Ovary (tissue), 9 donors: ENCODE results near the gene GRAMD1B. TPM values are rescaled to one million over a fixed set of nuclear protein-coding genes. Genes with fewer than 3 reads are reported as not detected.

Source experiments
- DNase-seq, 5 donors: peaks; one replicate each; pipeline ENCODE4 v3.0.0-alpha.2; 2019 to 2020
- H3K27ac ChIP-seq, 2 donors: fragments of 200-600 bp; one replicate each; pipeline versions ENCODE4 v1.5.1 to v1.8.0; 2019 to 2022
- H3K27me3 ChIP-seq: fragments of 200-600 bp; one replicate; pipeline ENCODE4 v1.8.0; 2022
- H3K36me3 ChIP-seq: fragments of 200-600 bp; sonication (generic); one replicate; pipeline ENCODE4 v1.5.1; 2019
- H3K4me1 ChIP-seq: one replicate; pipeline ENCODE4 v1.8.1; 2013; ENCODE audit warnings: mild to moderate bottlenecking, moderate library complexity; ENCODE audit not compliant: insufficient read depth
- H3K4me3 ChIP-seq: fragments of 200-600 bp; sonication (generic); one replicate; pipeline ENCODE4 v1.5.1; 2017
- H3K9me3 ChIP-seq, 2 donors: fragments of 200-600 bp in 1 of 2; sonication (generic) in 1 of 2; one replicate each; pipeline versions ENCODE4 v1.5.1 to v1.8.1; 2013 to 2019; ENCODE audit warnings: mild to moderate bottlenecking in 1 of 2, moderate library complexity in 1 of 2
- CTCF ChIP-seq, 3 donors: fragments of 450-650 bp in 2 of 3; fragments of 200-600 bp in 1 of 3; IDR thresholded peaks; one replicate each; pipeline versions ENCODE4 v1.5.1 to v1.8.0; 2016 to 2022; ENCODE audit warnings: antibody characterized with exemption in 3 of 3, mild to moderate bottlenecking in 1 of 3
- EP300 ChIP-seq: sonication (generic); formaldehyde crosslinking; IDR thresholded peaks from one replicate; pipeline ENCODE4 v1.6.1; 2017; ENCODE audit warnings: antibody characterized with exemption
- POLR2A ChIP-seq: fragments of 450-650 bp; IDR thresholded peaks from one replicate; pipeline ENCODE4 v1.6.1; 2017; ENCODE audit warnings: antibody characterized with exemption, mild to moderate bottlenecking, moderate library complexity
- WGBS, 3 donors: extraction: QIAGEN DNeasy Blood & Tissue Kit in 1 of 3; methylation state at CpG; one replicate each; pipeline versions ENCODE4 v1.1.5 to v1.1.7; 2013 to 2017; 5-methylcytosine and 5-hydroxymethylcytosine counted together
- intact Hi-C, 4 donors: fragments of 100-400 bp; cut with DNase I; formaldehyde crosslinking; loops; one replicate each; pipeline versions ENCODE4 v1.11.0 to v1.15.1; 2022 to 2023
- polyA plus RNA-seq, 2 donors: library from polyadenylated mRNA; stranded (reverse); fragments of 200-250 nt in 1 of 2; fragments of 350-450 nt in 1 of 2; fragmentation: Illumina TruSeq in 1 of 2; extraction: RNeasy Lipid Tissue Mini Kit (QIAGEN cat#74804) in 1 of 2; gene quantifications; one replicate each; pipeline ENCODE4 v1.2.3, GENCODE V29; 2013 to 2014
- total RNA-seq, 7 donors: library from RNA; depleted of rRNA in 2 of 7; stranded (reverse); fragments of >200 nt in 2 of 7; fragmentation: NEBNext Ultra II Directional in 3 of 7; extraction: Animal tissue kit (Norgen Biotek cat#: 25700) in 3 of 7; gene quantifications; one replicate each; pipeline versions ENCODE4 v1.1.0 to v1.2.4, GENCODE V29; 2016 to 2023
- donor health status: DM: no; HTN: no; CAD: no; lungs with moderate emphysema.
- donor health status: DM: no; HTN: no; CAD: no.
- donor health status: Bipolar disorder and iron deficiency.
- donor health status: DM: yes; HTN: yes; CAD: no.
- donor health status: DM: no; HTN: no; CAD: no.
- donor health status: DM: yes; HTN: yes; CAD: no.

GRAMD1B gene
- total and polyA plus RNA-seq, 9 donors, result 10.8 to 185 (median 25.4) TPM

- WGBS, 3 donors, result 96 to 98% (median 97%) methylated on average over 2 of the region's 2 CpGs
- intact Hi-C loops, result no loop called here
- DNase-seq, result no peak
- Histone ChIP-seq H3K27ac (no peak overlapping the region), H3K9me3 (no peaks in the 10 kb centered on the region), H3K4me1 (peaks cover 3% of the 10 kb centered on the region), H3K4me3 (no peak overlapping the region), H3K27me3 (no peaks in the 10 kb centered on the region), H3K36me3 (no peaks in the 10 kb centered on the region)
- TF ChIP-seq POLR2A (no peak), EP300 (no peak), CTCF (IDR thresholded peaks at IDR 0.05) (no peak)
These were observed 220.8 kb downstream of the GRAMD1B start for GRCh38 chr11:123650901-123651300.

- intact Hi-C loops, result no loop called here
These were observed 222.5 kb downstream of the GRAMD1B start for GRCh38 chr11:123652599-123652998.

GRCh38 chr11:123653483-123653826 is 223.4 kb downstream of the GRAMD1B start:
- H3K4me3 ChIP-seq, result peak overlapping the region; percentile 41
- H3K27ac ChIP-seq, result no peak overlapping the region
- DNase-seq, result no peak
- H3K4me1 ChIP-seq, result peaks cover 3% of the 10 kb centered on the region
- TF ChIP-seq POLR2A (no peak), CTCF (IDR thresholded peaks at IDR 0.05) (no peak), EP300 (no peak)
- H3K36me3 ChIP-seq, result no peaks in the 10 kb centered on the region
- intact Hi-C loops, result no loop called here
- WGBS, 3 donors, result 8 to 10% (median 9%) methylated on average over 10 of the region's 10 CpGs
- no peaks in the 10 kb centered on the region for H3K27me3 ChIP-seq
- no peaks in the 10 kb centered on the region for H3K9me3 ChIP-seq

More at GRCh38 chr11:123652599-123652998, 222.5 kb downstream of the GRAMD1B start:
- Histone ChIP-seq H3K9me3 (no peaks in the 10 kb centered on the region), H3K36me3 (no peaks in the 10 kb centered on the region), H3K4me3 (no peak overlapping the region), H3K4me1 (peaks cover 3% of the 10 kb centered on the region), H3K27me3 (no peaks in the 10 kb centered on the region), H3K27ac (no peak overlapping the region)
- no peak for DNase-seq
- WGBS, 3 donors, result 51 to 67% (median 65%) methylated on average over 2 of the region's 2 CpGs
- TF ChIP-seq POLR2A (no peak), CTCF (IDR thresholded peaks at IDR 0.05) (no peak), EP300 (no peak)

GRCh38 chr11:123653827-123654565 is 223.9 kb downstream of the GRAMD1B start:
- H3K9me3 ChIP-seq, result no peaks in the 10 kb centered on the region
- H3K4me3 ChIP-seq, result peak overlapping the region; percentile 41
- 1% methylated on average over 53 to 64 of the region's 64 CpGs for WGBS, 3 donors
- H3K36me3 ChIP-seq, result no peaks in the 10 kb centered on the region
- TF ChIP-seq EP300 (no peak), CTCF (IDR thresholded peaks at IDR 0.05) (no peak), POLR2A (no peak)
- H3K27ac ChIP-seq, result no peak overlapping the region
- peaks cover 3% of the 10 kb centered on the region for H3K4me1 ChIP-seq
- no peaks in the 10 kb centered on the region for H3K27me3 ChIP-seq
- DNase-seq, result peak; percentile 28 to 70 (median 32)
- intact Hi-C loops, result no loop called here
